Panc1 (cell line): ENCODE measurements around the gene MED17. TPM values are rescaled to one million over a fixed set of nuclear protein-coding genes. Genes with fewer than 3 reads are reported as not detected.

Source experiments
- ATAC-seq: fragments of 200-7000 bp; cut with Tn5 transposase; 2 replicates; pipeline ENCODE4 v1.9.1; 2020; ENCODE audit warnings: mild to moderate bottlenecking, moderate library complexity
- BruUV-seq: library from RNA; stranded (reverse); fragments of 400-500 nt; replicated peaks from 2 replicates; lab custom pipeline; 2021; lab: Mats Ljungman, UMichigan
- CTCF ChIA-PET: fragments of 300-600 bp; sonication (Branson Sonifier 250); formaldehyde crosslinking; loops from one replicate; lab custom pipeline; 2022; ENCODE audit warnings: antibody characterized with exemption; lab: Charles Lee
- POLR2A ChIA-PET: fragments of 300-600 bp; sonication (Branson Sonifier 250); formaldehyde crosslinking; loops from one replicate; lab custom pipeline; 2022; ENCODE audit warnings: antibody characterized with exemption; lab: Charles Lee
- DNase-seq: peaks from one replicate; pipeline ENCODE4 v3.0.0-alpha.2; 2010; ENCODE audit warnings: low read depth, low spot score
- H3K27ac ChIP-seq: 2 replicates; pipeline ENCODE4 v1.5.1; 2011; ENCODE audit warnings: mild to moderate bottlenecking, low read length, inconsistent platforms
- H3K27me3 ChIP-seq: fragments of 200-500 bp; sonication (Bioruptor generic); 2 replicates; pipeline ENCODE4 v1.6.0; 2014; ENCODE audit warnings: low read length, inconsistent platforms; ENCODE audit not compliant: control insufficient read depth, insufficient read depth
- H3K36me3 ChIP-seq: fragments of 200-500 bp; sonication (Bioruptor generic); 2 replicates; pipeline ENCODE4 v1.5.1; 2014; ENCODE audit warnings: inconsistent platforms, mild to moderate bottlenecking, low read length, moderate library complexity; ENCODE audit not compliant: control insufficient read depth, insufficient read depth
- H3K4me1 ChIP-seq: 2 replicates; pipeline ENCODE4 v1.5.1; 2011; ENCODE audit warnings: inconsistent platforms, mild to moderate bottlenecking, low read length, moderate library complexity; ENCODE audit not compliant: control insufficient read depth, insufficient read depth
- H3K4me3 ChIP-seq, 2 experiments: 2 replicates each; pipeline ENCODE4 v1.5.1; 2011 to 2012; ENCODE audit warnings: low read depth in 2 of 2, low read length in 2 of 2, mild to moderate bottlenecking in 2 of 2, inconsistent platforms in 1 of 2, moderate library complexity in 1 of 2
- H3K9me3 ChIP-seq: fragments of 200-500 bp; sonication (Bioruptor generic); 2 replicates; pipeline ENCODE4 v1.5.1; 2014; ENCODE audit warnings: low read depth, mild to moderate bottlenecking, inconsistent platforms, low read length, moderate library complexity; ENCODE audit not compliant: control insufficient read depth, insufficient read depth
- POLR2AphosphoS5 ChIP-seq: IDR thresholded peaks from 2 replicates; pipeline ENCODE4 v1.6.1; 2012; ENCODE audit warnings: mild to moderate bottlenecking, low read depth, low read length, moderate library complexity
- REST ChIP-seq, 2 experiments: IDR thresholded peaks; 2 replicates each; pipeline ENCODE4 v1.6.1; 2011 to 2012; ENCODE audit warnings: low read depth in 2 of 2, control low read depth in 1 of 2, low read length in 1 of 2, mild to moderate bottlenecking in 1 of 2, moderate library complexity in 1 of 2; ENCODE audit not compliant: insufficient read depth in 1 of 2
- SIN3A ChIP-seq: IDR thresholded peaks from 2 replicates; pipeline ENCODE4 v1.6.1; 2012; ENCODE audit warnings: low read depth, mild to moderate bottlenecking, low read length, moderate library complexity, borderline replicate concordance; ENCODE audit not compliant: insufficient read depth
- TCF7L2 ChIP-seq: IDR thresholded peaks from 2 replicates; pipeline ENCODE4 v1.6.1; 2011; ENCODE audit warnings: mild to moderate bottlenecking, low read depth, low read length, inconsistent platforms
- in situ Hi-C: cut with HindIII; loops from 2 replicates; pipeline ENCODE4 v1.10.0; 2016; ENCODE audit warnings: low sequenced_read_pairs, low pct_unique_long_range_greater_than_20kb
- intact Hi-C: fragments of 100-400 bp; cut with micrococcal nuclease; formaldehyde crosslinking; loops from one replicate; pipeline ENCODE4 v1.10.0; 2022; ENCODE audit not compliant: unreplicated experiment
- total RNA-seq: library from RNA; stranded (reverse); gene quantifications from one replicate; pipeline ENCODE4 v1.2.1, GENCODE V29; 2021; ENCODE audit not compliant: unreplicated experiment
- TF ChIP-seq, protein P1 (sequence below): fragments of 450-650 bp; IDR thresholded peaks from 2 replicates; pipeline ENCODE4 v1.5.1; 2017; ENCODE audit warnings: mild to moderate bottlenecking

MED17 gene
- total RNA-seq, 1 experiment from 2014 or later = 52.4 TPM

DNA sequence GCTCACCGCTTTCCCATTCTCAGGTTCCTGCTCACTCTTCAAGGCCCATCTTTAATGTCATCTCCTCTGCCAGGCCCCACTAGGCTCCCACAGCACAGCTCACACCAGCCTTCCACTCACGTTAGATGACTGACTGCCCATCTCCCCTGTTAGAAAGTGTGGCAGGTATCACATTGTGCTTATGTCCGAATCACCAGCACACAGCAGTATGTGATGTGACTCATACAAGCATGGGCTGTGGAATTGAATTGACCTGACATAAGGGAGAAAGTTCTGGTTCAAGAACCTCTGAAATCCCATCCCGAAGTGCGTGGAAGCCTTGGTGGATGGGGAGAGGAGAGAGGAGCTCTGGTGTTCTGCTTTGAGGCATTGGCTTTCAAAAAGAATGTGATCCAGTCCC, 59.8 kb downstream of the MED17 start:
- no peak overlapping the region for H3K27ac ChIP-seq
- ATAC-seq = no peak
- no peak for DNase-seq
- no peaks in the 10 kb centered on the region for H3K27me3 ChIP-seq
- H3K36me3 ChIP-seq = no peaks in the 10 kb centered on the region
- intact Hi-C loops (no loop called here), in situ Hi-C loops (no loop called here)
- BruUV-seq = no TSS peak
- H3K4me3 ChIP-seq = no peak overlapping the region
- no peaks in the 10 kb centered on the region; the same call in 1 of the 2 replicates for H3K4me1 ChIP-seq
- TF ChIP-seq REST (IDR thresholded peaks at IDR 0.05; ENCODE audit: insufficient read depth in 1 of 2, low read depth in 2 of 2, low read length in 1 of 2) = no peak
- TF ChIP-seq TCF7L2 = no peak
- TF ChIP-seq, protein P1, sequence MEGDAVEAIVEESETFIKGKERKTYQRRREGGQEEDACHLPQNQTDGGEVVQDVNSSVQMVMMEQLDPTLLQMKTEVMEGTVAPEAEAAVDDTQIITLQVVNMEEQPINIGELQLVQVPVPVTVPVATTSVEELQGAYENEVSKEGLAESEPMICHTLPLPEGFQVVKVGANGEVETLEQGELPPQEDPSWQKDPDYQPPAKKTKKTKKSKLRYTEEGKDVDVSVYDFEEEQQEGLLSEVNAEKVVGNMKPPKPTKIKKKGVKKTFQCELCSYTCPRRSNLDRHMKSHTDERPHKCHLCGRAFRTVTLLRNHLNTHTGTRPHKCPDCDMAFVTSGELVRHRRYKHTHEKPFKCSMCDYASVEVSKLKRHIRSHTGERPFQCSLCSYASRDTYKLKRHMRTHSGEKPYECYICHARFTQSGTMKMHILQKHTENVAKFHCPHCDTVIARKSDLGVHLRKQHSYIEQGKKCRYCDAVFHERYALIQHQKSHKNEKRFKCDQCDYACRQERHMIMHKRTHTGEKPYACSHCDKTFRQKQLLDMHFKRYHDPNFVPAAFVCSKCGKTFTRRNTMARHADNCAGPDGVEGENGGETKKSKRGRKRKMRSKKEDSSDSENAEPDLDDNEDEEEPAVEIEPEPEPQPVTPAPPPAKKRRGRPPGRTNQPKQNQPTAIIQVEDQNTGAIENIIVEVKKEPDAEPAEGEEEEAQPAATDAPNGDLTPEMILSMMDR = no peak
- no peak for TF ChIP-seq SIN3A
- TF ChIP-seq POLR2AphosphoS5 = no peak
- no peaks in the 10 kb centered on the region for H3K9me3 ChIP-seq
- ChIA-PET CTCF (no interaction called here), POLR2A (no interaction called here)

DNA sequence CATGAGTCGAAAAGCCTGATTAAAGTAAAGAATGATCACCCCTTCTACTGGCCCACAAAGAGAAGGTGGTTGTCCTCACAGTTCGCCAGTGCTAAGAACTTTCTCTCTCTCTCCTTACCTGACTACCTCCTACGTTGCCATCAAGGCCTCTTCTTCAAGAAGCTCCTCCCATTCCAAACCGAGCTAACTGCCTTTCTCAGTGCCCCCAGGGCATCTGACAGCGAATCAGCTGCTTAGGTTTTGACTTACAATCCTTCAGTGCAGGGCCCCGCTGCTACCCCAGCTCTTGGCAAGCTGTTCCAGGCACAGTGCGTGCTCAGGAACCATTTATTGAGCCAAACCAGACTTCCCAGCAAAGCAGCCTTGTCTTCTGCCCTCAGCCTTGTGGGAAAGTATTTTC, 60.5 kb downstream of the MED17 start:
- Histone ChIP-seq H3K27me3 (no peaks in the 10 kb centered on the region), H3K27ac (no peak overlapping the region), H3K4me3 (no peak overlapping the region), H3K9me3 (no peaks in the 10 kb centered on the region), H3K36me3 (no peaks in the 10 kb centered on the region), H3K4me1 (no peaks in the 10 kb centered on the region; the same call in 1 of the 2 replicates)
- ChIA-PET CTCF (no interaction called here), POLR2A (no interaction called here)
- intact Hi-C loops = no loop called here
- in situ Hi-C loops = no loop called here
- TF ChIP-seq SIN3A (no peak), POLR2AphosphoS5 (no peak), REST (IDR thresholded peaks at IDR 0.05; ENCODE audit: insufficient read depth in 1 of 2, low read depth in 2 of 2, low read length in 1 of 2) (no peak), TCF7L2 (no peak)
- TF ChIP-seq, protein P1 = no peak
- no TSS peak for BruUV-seq
- DNase-seq (no peak), ATAC-seq (no peak)
